Large intestine (tissue), 3 donors: ENCODE measurements around the gene TTC23. TPM values are rescaled to one million over a fixed set of nuclear protein-coding genes. Genes with fewer than 3 reads are reported as not detected.
A peak's percentile ranks its signal among the peaks of the same experiment; 100 is the strongest.
"Not testable (repeated sequence)": the region's sequence is repeated elsewhere in the genome, so short reads cannot be mapped to it uniquely, and the experiment has no call there.

Experiments used
- DNase-seq, 2 donors: peaks; one replicate each; pipeline versions ENCODE4 v3.0.0 to v3.0.0-alpha.2; 2013
- H3K27ac ChIP-seq: one replicate; pipeline ENCODE4 v1.5.1; 2013; ENCODE audit warnings: low read length
- H3K27me3 ChIP-seq: 2 replicates; pipeline ENCODE4 v1.6.1; 2013; ENCODE audit warnings: low read length; ENCODE audit not compliant: control insufficient read depth, insufficient read depth
- H3K36me3 ChIP-seq: 2 replicates; pipeline ENCODE4 v1.6.1; 2013; ENCODE audit warnings: low read length; ENCODE audit not compliant: control insufficient read depth, insufficient read depth
- H3K4me1 ChIP-seq: one replicate; pipeline ENCODE4 v1.6.1; 2013; ENCODE audit warnings: low read length; ENCODE audit not compliant: control insufficient read depth, insufficient read depth
- H3K4me3 ChIP-seq: one replicate; pipeline ENCODE4 v1.5.1; 2013; ENCODE audit warnings: low read length
- H3K9me3 ChIP-seq: one replicate; pipeline ENCODE4 v1.6.1; 2013; ENCODE audit warnings: mild to moderate bottlenecking, low read depth, low read length, moderate library complexity; ENCODE audit not compliant: control insufficient read depth
- WGBS: methylation state at CpG from one replicate; pipeline ENCODE4 v1.1.5; 2013; ENCODE audit warnings: low lambda C conversion rate; ENCODE audit not compliant: insufficient coverage; 5-methylcytosine and 5-hydroxymethylcytosine counted together
- polyA plus RNA-seq: library from polyadenylated mRNA; unstranded; fragments of 120-200 nt; gene quantifications from one replicate; pipeline ENCODE4 v1.2.1, GENCODE V29; 2013

Gene TTC23
- polyA plus RNA-seq, 1 donor: 16.3 TPM

DNA sequence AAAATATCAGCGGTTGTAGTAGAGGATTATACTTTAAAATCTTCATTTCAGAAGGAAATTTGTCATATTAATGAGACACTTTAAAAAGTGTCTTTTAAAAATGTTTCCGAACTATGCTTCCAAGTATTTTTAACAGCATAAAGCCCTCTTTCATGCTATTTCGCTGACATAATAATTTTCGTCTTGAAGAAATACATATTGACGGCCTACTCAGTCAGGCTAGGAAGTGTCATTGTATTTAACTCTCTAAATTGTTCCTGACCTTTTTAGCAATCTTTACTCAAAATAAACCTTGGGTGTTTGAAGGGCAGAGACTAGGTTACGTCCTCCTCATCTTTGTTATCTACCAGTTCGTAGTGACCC, 1.1 kb upstream of the TTC23 start:
- Histone ChIP-seq H3K27me3 (no peaks in the 10 kb centered on the region), H3K9me3 (no peaks in the 10 kb centered on the region), H3K36me3 (no peaks in the 10 kb centered on the region), H3K4me1 (peaks cover 7% of the 10 kb centered on the region), H3K4me3 (peak overlapping the region; percentile 57), H3K27ac (peak overlapping the region; percentile 85)
- 12% methylated on average over 5 of the region's 7 CpGs for WGBS
- no peak for DNase-seq

DNA sequence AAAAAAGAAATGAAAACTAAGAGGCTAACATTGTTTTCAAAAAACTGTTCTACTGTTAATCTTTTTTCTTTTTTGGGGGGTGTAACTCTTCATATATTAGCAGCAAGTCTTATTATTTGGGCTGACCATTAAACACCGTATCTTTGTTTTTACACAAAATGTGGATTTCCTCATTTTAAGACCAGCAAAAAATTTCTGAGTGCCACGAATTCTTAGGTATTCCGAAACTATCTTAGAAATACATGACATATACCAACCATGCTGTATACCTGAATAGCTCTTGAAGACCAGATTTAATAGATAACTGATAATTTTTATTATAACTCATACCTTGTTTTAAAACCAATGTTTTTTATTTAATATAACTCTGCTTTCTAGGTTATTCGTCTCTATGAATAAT, 620 bp upstream of the TTC23 start:
- Histone ChIP-seq H3K27ac (peak overlapping the region; percentile 85), H3K4me1 (peaks cover 7% of the 10 kb centered on the region), H3K36me3 (no peaks in the 10 kb centered on the region), H3K9me3 (no peaks in the 10 kb centered on the region), H3K27me3 (no peaks in the 10 kb centered on the region), H3K4me3 (peak overlapping the region; percentile 57)
- no peak for DNase-seq
- WGBS: 10% methylated on average over 1 of the region's 4 CpGs

DNA sequence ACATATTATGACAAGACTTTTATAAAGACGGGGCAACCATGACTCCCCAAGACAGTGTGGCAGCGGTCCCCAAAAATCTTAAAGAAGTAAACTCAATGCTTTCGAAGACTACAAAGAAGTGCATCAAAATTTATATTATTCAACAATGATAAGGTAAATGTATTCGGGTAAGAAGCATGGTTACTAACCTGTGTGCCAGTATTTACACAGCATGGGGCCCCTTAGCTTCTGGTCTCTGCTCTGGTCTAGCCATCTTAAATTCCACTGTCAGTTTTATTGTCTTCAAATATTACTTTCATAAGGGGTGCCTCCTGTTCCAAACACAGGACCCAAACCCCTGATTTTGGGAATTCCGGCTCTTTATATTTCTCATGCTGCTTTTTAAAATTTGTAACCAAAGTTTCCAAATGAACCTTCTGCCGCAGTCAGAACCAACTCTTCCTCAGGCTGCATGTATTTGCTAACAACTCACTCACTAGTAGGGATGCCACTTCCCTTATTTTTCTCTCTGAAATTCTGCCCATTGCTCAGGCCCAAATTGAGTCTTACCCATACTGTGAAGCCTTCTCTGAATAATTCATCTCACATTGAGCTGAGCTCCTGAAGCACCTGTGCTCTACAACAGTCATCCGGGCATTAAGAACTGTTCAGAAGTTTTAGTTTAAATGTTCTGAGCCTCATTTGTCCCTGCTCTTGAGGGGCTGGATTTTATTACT, 1.2 kb downstream of the TTC23 start:
- WGBS: 50% methylated on average over 4 of the region's 7 CpGs
- Histone ChIP-seq H3K27me3 (no peaks in the 10 kb centered on the region), H3K36me3 (no peaks in the 10 kb centered on the region), H3K4me1 (peaks cover under 1% of the 10 kb centered on the region), H3K27ac (peak overlapping the region; percentile 85), H3K4me3 (peak overlapping the region; percentile 54), H3K9me3 (no peaks in the 10 kb centered on the region)
- peak in 1 of 2 donors; percentile 36 for DNase-seq

DNA sequence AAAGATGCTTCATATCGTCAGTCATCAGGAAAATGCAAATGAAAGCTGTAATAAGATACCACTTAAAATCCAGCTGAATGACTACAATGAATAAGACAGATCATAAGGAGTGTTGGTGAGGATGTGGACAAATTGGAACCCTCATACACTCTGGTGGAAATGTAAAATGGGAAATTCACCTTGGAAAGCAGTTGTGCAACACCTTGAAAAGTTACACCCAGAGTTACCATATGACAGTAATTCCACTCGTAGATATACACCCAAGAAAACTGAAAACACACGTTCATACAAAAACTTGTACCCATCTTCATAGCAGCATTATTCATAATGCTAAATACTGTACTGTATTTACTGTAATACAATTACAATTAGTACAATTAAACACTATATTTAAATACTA, 2.3 kb downstream of the TTC23 start:
- H3K4me1 ChIP-seq: no peaks in the 10 kb centered on the region
- no peak overlapping the region for H3K4me3 ChIP-seq
- H3K27me3 ChIP-seq: no peaks in the 10 kb centered on the region
- H3K27ac ChIP-seq: no peak overlapping the region
- H3K9me3 ChIP-seq: no peaks in the 10 kb centered on the region
- DNase-seq: no peak
- no peaks in the 10 kb centered on the region for H3K36me3 ChIP-seq
- 93% methylated on average over 2 of the region's 3 CpGs for WGBS

DNA sequence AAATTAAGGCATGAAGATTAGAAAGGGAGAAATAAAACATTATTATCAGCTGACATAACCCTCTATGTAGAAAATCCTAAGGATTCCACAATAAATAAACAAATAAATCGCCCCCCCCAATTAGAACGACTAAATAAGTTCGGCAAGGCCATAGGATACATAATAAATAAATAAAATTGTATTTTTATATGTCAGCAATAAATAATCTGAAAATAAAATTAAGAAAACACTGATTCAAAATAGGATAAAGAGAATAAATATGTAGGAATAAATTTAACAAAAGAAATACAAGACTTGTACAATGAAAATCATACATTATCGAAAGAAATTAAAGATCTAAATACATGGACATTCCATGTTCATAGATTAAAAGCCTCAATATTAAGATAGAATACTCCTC, 5.1 kb downstream of the TTC23 start:
- Histone ChIP-seq H3K27ac (no peak overlapping the region), H3K36me3 (peaks cover 9% of the 10 kb centered on the region), H3K27me3 (no peaks in the 10 kb centered on the region), H3K9me3 (no peaks in the 10 kb centered on the region), H3K4me3 (no peak overlapping the region), H3K4me1 (no peaks in the 10 kb centered on the region)
- WGBS: 100% methylated on average over 4 of the region's 4 CpGs
- DNase-seq: no peak

DNA sequence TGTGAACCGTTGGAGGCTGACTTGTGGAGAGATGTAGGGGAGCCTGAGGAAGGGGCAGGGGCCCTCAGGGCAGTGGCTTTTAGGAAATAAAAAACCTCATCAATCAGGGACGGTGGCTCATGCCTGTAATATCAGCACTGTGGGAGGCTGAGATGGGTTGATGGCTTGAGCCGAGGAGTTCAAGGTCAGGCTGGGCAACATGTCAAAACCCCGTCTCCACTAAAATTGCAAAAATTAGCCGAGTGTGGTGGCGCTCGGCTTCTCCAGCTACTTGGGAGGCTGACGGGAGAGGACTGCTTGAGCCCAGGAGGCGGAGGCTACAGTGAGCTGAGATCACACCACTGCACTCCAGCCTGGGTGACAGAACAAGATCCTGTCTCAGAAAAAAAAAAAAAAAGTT, 7.6 kb downstream of the TTC23 start:
- no CpG with 5 or more reads among the region's 9 CpGs for WGBS
- Histone ChIP-seq H3K9me3 (no peaks in the 10 kb centered on the region), H3K4me3 (no peak overlapping the region), H3K27me3 (no peaks in the 10 kb centered on the region), H3K27ac (no peak overlapping the region), H3K36me3 (peaks cover 9% of the 10 kb centered on the region), H3K4me1 (no peaks in the 10 kb centered on the region)
- DNase-seq: no peak

DNA sequence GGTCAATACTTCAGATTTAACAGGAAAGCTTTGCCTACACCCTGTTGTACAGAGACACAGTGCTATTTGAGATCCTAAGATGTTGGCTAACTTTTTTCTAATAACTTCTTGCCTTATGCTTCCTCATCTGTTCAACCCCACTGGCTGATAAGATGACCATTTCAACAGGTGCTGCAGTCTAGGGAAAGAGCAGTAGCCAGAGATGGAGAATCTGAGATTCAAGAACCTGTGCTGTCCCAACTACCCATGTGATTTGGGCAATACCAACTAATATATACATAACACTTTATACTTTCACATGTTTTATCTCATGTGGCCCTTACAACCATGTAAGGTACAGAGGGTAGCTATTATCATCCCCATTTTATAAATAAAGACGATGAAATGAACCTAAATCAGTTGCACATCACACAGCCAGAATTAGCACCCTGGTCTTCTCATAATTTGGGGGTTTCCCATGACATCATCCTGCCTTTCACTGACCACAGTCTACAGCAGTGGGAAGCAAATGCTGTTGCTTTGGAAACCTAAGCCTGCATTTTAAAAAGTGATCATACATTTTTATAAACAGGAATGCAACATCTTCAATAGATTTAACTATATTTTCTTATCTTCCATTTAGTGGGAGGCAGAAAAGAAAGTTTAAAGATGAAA, 9.7 kb downstream of the TTC23 start:
- H3K4me3 ChIP-seq: no peak overlapping the region
- no CpG with 5 or more reads among the region's 1 CpG for WGBS
- H3K27me3 ChIP-seq: no peaks in the 10 kb centered on the region
- H3K4me1 ChIP-seq: no peaks in the 10 kb centered on the region
- H3K36me3 ChIP-seq: peaks cover 9% of the 10 kb centered on the region
- DNase-seq: no peak
- H3K27ac ChIP-seq: no peak overlapping the region
- H3K9me3 ChIP-seq: no peaks in the 10 kb centered on the region

DNA sequence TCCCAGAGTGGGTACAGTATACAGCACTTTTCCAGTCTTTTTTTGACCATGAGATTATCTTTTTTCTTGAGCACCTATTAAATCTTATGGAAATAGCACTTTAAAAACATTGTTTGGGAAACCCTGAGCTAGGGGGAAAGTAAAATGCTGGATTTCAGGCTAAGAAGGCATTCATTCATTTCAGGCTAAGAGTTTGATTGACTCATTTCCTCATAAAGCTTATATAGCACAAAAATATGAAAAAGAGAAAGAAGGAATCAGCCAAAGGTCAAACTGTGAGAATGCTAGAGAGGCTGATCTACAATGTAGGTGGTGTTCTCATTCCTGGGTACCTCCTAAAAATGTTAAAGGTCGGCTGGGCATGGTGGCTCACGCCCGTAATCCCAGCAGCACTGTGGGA, 10.5 kb downstream of the TTC23 start:
- Histone ChIP-seq H3K27ac (no peak overlapping the region), H3K4me3 (no peak overlapping the region), H3K36me3 (peaks cover 9% of the 10 kb centered on the region), H3K27me3 (no peaks in the 10 kb centered on the region), H3K9me3 (no peaks in the 10 kb centered on the region), H3K4me1 (no peaks in the 10 kb centered on the region)
- no peak for DNase-seq
- WGBS: no CpG with 5 or more reads among the region's 3 CpGs

DNA sequence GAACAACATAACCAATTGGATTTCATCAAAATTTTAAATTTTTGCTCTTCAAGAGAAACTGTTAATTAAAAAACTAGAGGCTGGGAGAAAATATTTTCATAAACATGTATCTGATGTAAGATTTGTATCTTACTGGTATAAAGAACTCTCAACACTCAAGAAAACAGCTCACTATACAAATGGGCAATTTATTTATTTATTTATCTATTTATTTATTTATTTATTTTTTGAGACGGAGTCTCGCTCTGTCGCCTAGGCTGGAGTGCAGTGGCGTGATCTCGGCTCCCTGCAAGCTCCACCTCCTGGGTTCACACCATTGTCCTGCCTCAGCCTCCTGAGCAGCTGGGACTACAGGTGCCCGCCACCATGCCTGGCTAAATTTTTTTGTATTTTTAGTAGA, 15.2 kb downstream of the TTC23 start:
- not testable (repeated sequence) for H3K4me1 ChIP-seq, H3K4me3 ChIP-seq, DNase-seq, H3K27me3 ChIP-seq, H3K36me3 ChIP-seq, H3K27ac ChIP-seq, H3K9me3 ChIP-seq
- 100% methylated on average over 3 of the region's 6 CpGs for WGBS

DNA sequence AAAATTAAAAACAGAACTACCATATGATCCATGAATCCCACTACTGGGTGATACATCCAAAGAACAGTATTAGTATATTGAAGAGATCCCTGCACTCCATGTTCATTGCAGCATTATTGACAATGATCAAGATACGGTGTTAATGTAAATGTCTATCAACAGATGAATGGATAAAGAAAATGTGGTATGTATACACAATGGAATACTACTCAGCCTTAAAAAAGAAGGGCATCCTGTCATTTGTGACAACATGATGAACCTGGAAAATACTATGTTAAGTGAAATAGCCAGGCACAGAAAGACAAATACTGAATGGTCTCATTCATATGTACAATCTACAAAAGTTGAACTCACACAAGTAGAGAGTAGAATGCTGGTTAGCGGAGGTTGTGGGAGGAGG, 16.6 kb downstream of the TTC23 start:
- H3K9me3 ChIP-seq: no peaks in the 10 kb centered on the region
- no peak for DNase-seq
- 88% methylated on average over 1 of the region's 2 CpGs for WGBS
- no peaks in the 10 kb centered on the region for H3K4me1 ChIP-seq
- H3K27me3 ChIP-seq: no peaks in the 10 kb centered on the region
- no peak overlapping the region for H3K27ac ChIP-seq
- no peak overlapping the region for H3K4me3 ChIP-seq
- peaks cover 8% of the 10 kb centered on the region for H3K36me3 ChIP-seq

DNA sequence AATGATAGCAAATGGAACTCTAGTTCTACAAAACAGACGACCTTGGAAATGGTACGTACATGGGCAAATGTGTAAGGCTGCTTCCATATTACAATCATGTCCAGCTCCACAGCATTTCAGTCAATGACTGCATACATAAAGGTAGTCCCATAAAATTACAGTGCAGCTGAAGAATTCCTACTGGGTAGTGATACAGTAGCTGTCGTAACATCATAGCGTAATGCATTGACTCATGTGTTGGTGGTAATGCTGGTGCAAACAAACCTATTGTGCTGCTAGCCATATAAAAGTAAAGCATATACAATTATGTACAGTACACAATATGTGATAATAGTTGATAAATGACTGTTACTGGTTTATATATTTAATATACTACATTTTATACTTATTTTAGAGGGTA, 18.5 kb downstream of the TTC23 start:
- Histone ChIP-seq H3K36me3 (peaks cover 21% of the 10 kb centered on the region), H3K27me3 (no peaks in the 10 kb centered on the region), H3K4me3 (no peak overlapping the region), H3K4me1 (no peaks in the 10 kb centered on the region), H3K27ac (no peak overlapping the region), H3K9me3 (no peaks in the 10 kb centered on the region)
- no peak for DNase-seq
- no CpG with 5 or more reads among the region's 4 CpGs for WGBS
